IMR-90 (cell line): ENCODE results near the gene CCSER1. TPM values are rescaled to one million over a fixed set of nuclear protein-coding genes. Genes with fewer than 3 reads are reported as not detected.

Source experiments
- ATAC-seq: fragments of 200-7000 bp; cut with Tn5 transposase; 2 replicates; pipeline ENCODE4 v1.9.1; 2020; ENCODE audit warnings: low read depth, mild to moderate bottlenecking, moderate library complexity
- BruUV-seq: library from RNA; stranded (reverse); fragments of 400-500 nt; replicated peaks from 2 replicates; lab custom pipeline; 2021; lab: Mats Ljungman, UMichigan
- CTCF ChIA-PET: fragments of 300-600 bp; formaldehyde crosslinking; extraction: SDS; loops from one replicate; lab custom pipeline; 2021; ENCODE audit warnings: antibody characterized with exemption; lab: Yijun Ruan, JAX
- POLR2A ChIA-PET: fragments of 300-600 bp; sonication (Branson Sonifier 250); formaldehyde crosslinking; loops from one replicate; lab custom pipeline; 2022; ENCODE audit warnings: antibody characterized with exemption; ENCODE audit not compliant: unreplicated experiment; lab: Charles Lee
- DNase-seq: peaks from one replicate; pipeline ENCODE4 v3.0.0; 2013
- H2AFZ ChIP-seq: replicated peaks from 2 replicates; pipeline ENCODE3; 2013; ENCODE audit warnings: low read length, mild to moderate bottlenecking; ENCODE audit not compliant: poor library complexity
- H2AK5ac ChIP-seq: 2 replicates; pipeline ENCODE4 v1.6.1; 2013; ENCODE audit warnings: low read depth, low read length, inconsistent platforms
- H2AK9ac ChIP-seq: replicated peaks from 2 replicates; pipeline ENCODE3; 2013; ENCODE audit warnings: mild to moderate bottlenecking, low read depth, low read length, moderate library complexity; ENCODE audit not compliant: poor library complexity
- H2BK120ac ChIP-seq: 2 replicates; pipeline ENCODE4 v1.6.1; 2013; ENCODE audit warnings: low read depth, low read length, inconsistent platforms
- H2BK15ac ChIP-seq: 3 replicates; pipeline ENCODE4 v1.6.1; 2013; ENCODE audit warnings: low read depth, low read length, inconsistent platforms
- H2BK20ac ChIP-seq: 2 replicates; pipeline ENCODE4 v1.6.1; 2013; ENCODE audit warnings: low read depth, mild to moderate bottlenecking, inconsistent platforms, low read length, moderate library complexity
- H2BK5ac ChIP-seq: 2 replicates; pipeline ENCODE4 v1.6.1; 2013; ENCODE audit warnings: mild to moderate bottlenecking, low read depth, low read length, inconsistent platforms; ENCODE audit not compliant: poor library complexity, severe bottlenecking
- H3K14ac ChIP-seq: replicated peaks from 2 replicates; pipeline ENCODE4 v1.6.1; 2013; ENCODE audit warnings: low read depth, low read length, inconsistent platforms
- H3K18ac ChIP-seq: 2 replicates; pipeline ENCODE4 v1.6.1; 2013; ENCODE audit warnings: low read depth, low read length, control low read depth
- H3K23ac ChIP-seq: 2 replicates; pipeline ENCODE4 v1.6.1; 2013; ENCODE audit warnings: low read depth, low read length, inconsistent platforms
- H3K27ac ChIP-seq: 2 replicates; pipeline ENCODE4 v1.5.1; 2013; ENCODE audit warnings: mild to moderate bottlenecking, control low read depth, low read length; ENCODE audit not compliant: insufficient read depth
- H3K27me3 ChIP-seq: 2 replicates; pipeline ENCODE4 v1.6.1; 2013; ENCODE audit warnings: low read length; ENCODE audit not compliant: control insufficient read depth, insufficient read depth
- H3K36me3 ChIP-seq: 2 replicates; pipeline ENCODE4 v1.6.1; 2013; ENCODE audit warnings: low read length, mixed read lengths; ENCODE audit not compliant: control insufficient read depth, insufficient read depth
- H3K4ac ChIP-seq: 2 replicates; pipeline ENCODE4 v1.6.1; 2013; ENCODE audit warnings: low read depth, low read length, inconsistent platforms
- H3K4me1 ChIP-seq: 2 replicates; pipeline ENCODE4 v1.6.1; 2013; ENCODE audit warnings: low read length, mixed read lengths; ENCODE audit not compliant: control insufficient read depth, insufficient read depth
- H3K4me2 ChIP-seq: 2 replicates; pipeline ENCODE4 v1.6.1; 2013; ENCODE audit warnings: low read depth, mild to moderate bottlenecking, control low read depth, low read length, moderate library complexity
- H3K4me3 ChIP-seq: 2 replicates; pipeline ENCODE4 v1.5.1; 2013; ENCODE audit warnings: low read depth, mild to moderate bottlenecking, control low read depth, low read length, moderate library complexity; ENCODE audit not compliant: insufficient read depth
- H3K56ac ChIP-seq: 2 replicates; pipeline ENCODE4 v1.6.1; 2013; ENCODE audit warnings: low read length, inconsistent platforms; ENCODE audit not compliant: insufficient read depth; ENCODE audit errors: extremely low read depth
- H3K79me1 ChIP-seq, 2 experiments: 2 replicates each; pipeline ENCODE4 v1.6.1; 2013; ENCODE audit warnings: low read length in 2 of 2, inconsistent platforms in 1 of 2, low read depth in 1 of 2
- H3K9ac ChIP-seq: 2 replicates; pipeline ENCODE4 v1.6.1; 2013; ENCODE audit warnings: low read depth, low read length, control low read depth
- H3K9me1 ChIP-seq: 2 replicates; pipeline ENCODE4 v1.6.1; 2013; ENCODE audit warnings: low read length, inconsistent platforms; ENCODE audit not compliant: insufficient read depth
- H3K9me3 ChIP-seq: 2 replicates; pipeline ENCODE4 v1.6.1; 2013; ENCODE audit warnings: low read length; ENCODE audit not compliant: control insufficient read depth, insufficient read depth
- H4K20me1 ChIP-seq: 2 replicates; pipeline ENCODE4 v1.6.1; 2013; ENCODE audit warnings: low read length, inconsistent platforms; ENCODE audit not compliant: insufficient read depth
- H4K5ac ChIP-seq: 2 replicates; pipeline ENCODE4 v1.6.1; 2013; ENCODE audit warnings: mild to moderate bottlenecking, low read depth, low read length, control low read depth
- H4K8ac ChIP-seq, 2 experiments: 2 replicates each; pipeline ENCODE4 v1.6.1; 2013; ENCODE audit warnings: low read depth in 2 of 2, low read length in 2 of 2, control low read depth in 1 of 2, inconsistent platforms in 1 of 2
- H4K91ac ChIP-seq: 2 replicates; pipeline ENCODE4 v1.6.1; 2013; ENCODE audit warnings: low read depth, low read length, inconsistent platforms; ENCODE audit not compliant: insufficient read depth
- FOS ChIP-seq: fragments of 150-350 bp; IDR thresholded peaks from 2 replicates; pipeline ENCODE4 v1.6.1; 2016; ENCODE audit warnings: low read depth, low read length
- NFE2L2 ChIP-seq: fragments of 150-350 bp; IDR thresholded peaks from 2 replicates; pipeline ENCODE4 v1.6.1; 2016; ENCODE audit warnings: low read depth, mild to moderate bottlenecking, low read length
- whole genome bisulfite sequencing, 2 experiments: methylation state at CpG; one replicate each; pipeline versions ENCODE4 v1.1.5 to v1.1.7; 2013; ENCODE audit warnings: missing lambda C conversion rate in 2 of 2; ENCODE audit not compliant: insufficient read length in 1 of 2; ENCODE audit errors: extremely low coverage in 2 of 2; 5-methylcytosine and 5-hydroxymethylcytosine counted together
- dilution Hi-C: fragments of 300-500 bp; cut with HindIII; formaldehyde crosslinking; loops from one replicate; pipeline ENCODE4 v1.14.3; 2018; ENCODE audit warnings: low sequenced_read_pairs; ENCODE audit not compliant: unreplicated experiment
- in situ Hi-C: fragments of 300-500 bp; cut with MboI; formaldehyde crosslinking; loops from 3 replicates; pipeline ENCODE4 v1.14.3; 2019; ENCODE audit warnings: low sequenced_read_pairs, inconsistent platforms, mixed read lengths
- intact Hi-C: fragments of 100-400 bp; cut with micrococcal nuclease; formaldehyde crosslinking; loops from 2 replicates; pipeline ENCODE4 v1.10.0; 2022
- polyA plus RNA-seq, 3 experiments: library from polyadenylated mRNA; depleted of rRNA; stranded (reverse); fragments of >200 nt; gene quantifications; 2 replicates each; pipeline ENCODE4 v1.2.3, GENCODE V29; 2012; ENCODE audit warnings: low replicate concordance in 1 of 3
- total RNA-seq: library from RNA; depleted of rRNA; stranded (reverse); fragments of >200 nt; gene quantifications from 2 replicates; pipeline ENCODE4 v1.2.3, GENCODE V29; 2012

The CCSER1 gene
- total and polyA plus RNA-seq, 2 of the 4 experiments (the other 2 are of a cell fraction): not detected

- intact Hi-C loops (no loop called here), dilution Hi-C loops (no loop called here), in situ Hi-C loops (no loop called here)
- DNase-seq (peak; percentile 61), ATAC-seq (no peak)
- TF ChIP-seq NFE2L2: no peak
- 0 out of 2 replicates have a peak, but pooled peaks have one; percentile 10 for TF ChIP-seq FOS
- H3K27ac ChIP-seq: no peak overlapping the region
- WGBS, 2 experiments: no CpG with 5 or more reads among the region's 2 CpGs
- H3K27me3 ChIP-seq: no peaks in the 10 kb centered on the region
- H2BK5ac ChIP-seq: no peak overlapping the region
- H4K91ac ChIP-seq: no peak overlapping the region
- no peak overlapping the region for H2BK15ac ChIP-seq
- no peak overlapping the region for H3K4me2 ChIP-seq
- no peak overlapping the region for H3K56ac ChIP-seq
- no peaks in the 10 kb centered on the region for H3K9me1 ChIP-seq
- no peak overlapping the region for H2BK120ac ChIP-seq
- H3K4ac ChIP-seq: no peak overlapping the region
- no peak overlapping the region for H4K5ac ChIP-seq
- H2AK5ac ChIP-seq: no peak overlapping the region
- no peaks in the 10 kb centered on the region for H3K36me3 ChIP-seq
- H2AFZ ChIP-seq: no peak overlapping the region
- H3K18ac ChIP-seq: no peak overlapping the region
- H4K20me1 ChIP-seq: no peaks in the 10 kb centered on the region
- POLR2A ChIA-PET: no interaction called here
- no peaks in the 10 kb centered on the region for H3K79me1 ChIP-seq
- no peak overlapping the region for H2AK9ac ChIP-seq
- H3K4me1 ChIP-seq: no peaks in the 10 kb centered on the region
- no peak overlapping the region for H2BK20ac ChIP-seq
- no peak overlapping the region for H3K9ac ChIP-seq
- no peak overlapping the region for H4K8ac ChIP-seq
- CTCF ChIA-PET: no interaction called here
- H3K9me3 ChIP-seq: no peaks in the 10 kb centered on the region
- no TSS peak for BruUV-seq
- no peak overlapping the region for H3K23ac ChIP-seq
- no peak overlapping the region for H3K4me3 ChIP-seq
- H3K14ac ChIP-seq: no peak overlapping the region
Observed at GRCh38 chr4:90951037-90951436, 823.8 kb downstream of the CCSER1 start.
